ENCODE measurements around the gene LRFN2.

GRCh38 chr6:40472353-40472752, 114.8 kb downstream of the LRFN2 start:
- TF ChIP-seq, protein P1, sequence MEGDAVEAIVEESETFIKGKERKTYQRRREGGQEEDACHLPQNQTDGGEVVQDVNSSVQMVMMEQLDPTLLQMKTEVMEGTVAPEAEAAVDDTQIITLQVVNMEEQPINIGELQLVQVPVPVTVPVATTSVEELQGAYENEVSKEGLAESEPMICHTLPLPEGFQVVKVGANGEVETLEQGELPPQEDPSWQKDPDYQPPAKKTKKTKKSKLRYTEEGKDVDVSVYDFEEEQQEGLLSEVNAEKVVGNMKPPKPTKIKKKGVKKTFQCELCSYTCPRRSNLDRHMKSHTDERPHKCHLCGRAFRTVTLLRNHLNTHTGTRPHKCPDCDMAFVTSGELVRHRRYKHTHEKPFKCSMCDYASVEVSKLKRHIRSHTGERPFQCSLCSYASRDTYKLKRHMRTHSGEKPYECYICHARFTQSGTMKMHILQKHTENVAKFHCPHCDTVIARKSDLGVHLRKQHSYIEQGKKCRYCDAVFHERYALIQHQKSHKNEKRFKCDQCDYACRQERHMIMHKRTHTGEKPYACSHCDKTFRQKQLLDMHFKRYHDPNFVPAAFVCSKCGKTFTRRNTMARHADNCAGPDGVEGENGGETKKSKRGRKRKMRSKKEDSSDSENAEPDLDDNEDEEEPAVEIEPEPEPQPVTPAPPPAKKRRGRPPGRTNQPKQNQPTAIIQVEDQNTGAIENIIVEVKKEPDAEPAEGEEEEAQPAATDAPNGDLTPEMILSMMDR (IDR thresholded peaks at IDR 0.05), result no peak
- TF ChIP-seq POLR2A (IDR thresholded peaks at IDR 0.05), result no peak
